ENCODE results near the gene TMEM74B.

Gene TMEM74B

GRCh38 chr20:1229541-1229940, 44.8 kb upstream of the TMEM74B start (continued):
- TF ChIP-seq, protein P1, sequence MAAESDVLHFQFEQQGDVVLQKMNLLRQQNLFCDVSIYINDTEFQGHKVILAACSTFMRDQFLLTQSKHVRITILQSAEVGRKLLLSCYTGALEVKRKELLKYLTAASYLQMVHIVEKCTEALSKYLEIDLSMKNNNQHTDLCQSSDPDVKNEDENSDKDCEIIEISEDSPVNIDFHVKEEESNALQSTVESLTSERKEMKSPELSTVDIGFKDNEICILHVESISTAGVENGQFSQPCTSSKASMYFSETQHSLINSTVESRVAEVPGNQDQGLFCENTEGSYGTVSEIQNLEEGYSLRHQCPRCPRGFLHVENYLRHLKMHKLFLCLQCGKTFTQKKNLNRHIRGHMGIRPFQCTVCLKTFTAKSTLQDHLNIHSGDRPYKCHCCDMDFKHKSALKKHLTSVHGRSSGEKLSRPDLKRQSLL (tag by site-specific recombination; IDR thresholded peaks at IDR 0.05), result no peak
- TF ChIP-seq, protein P2, sequence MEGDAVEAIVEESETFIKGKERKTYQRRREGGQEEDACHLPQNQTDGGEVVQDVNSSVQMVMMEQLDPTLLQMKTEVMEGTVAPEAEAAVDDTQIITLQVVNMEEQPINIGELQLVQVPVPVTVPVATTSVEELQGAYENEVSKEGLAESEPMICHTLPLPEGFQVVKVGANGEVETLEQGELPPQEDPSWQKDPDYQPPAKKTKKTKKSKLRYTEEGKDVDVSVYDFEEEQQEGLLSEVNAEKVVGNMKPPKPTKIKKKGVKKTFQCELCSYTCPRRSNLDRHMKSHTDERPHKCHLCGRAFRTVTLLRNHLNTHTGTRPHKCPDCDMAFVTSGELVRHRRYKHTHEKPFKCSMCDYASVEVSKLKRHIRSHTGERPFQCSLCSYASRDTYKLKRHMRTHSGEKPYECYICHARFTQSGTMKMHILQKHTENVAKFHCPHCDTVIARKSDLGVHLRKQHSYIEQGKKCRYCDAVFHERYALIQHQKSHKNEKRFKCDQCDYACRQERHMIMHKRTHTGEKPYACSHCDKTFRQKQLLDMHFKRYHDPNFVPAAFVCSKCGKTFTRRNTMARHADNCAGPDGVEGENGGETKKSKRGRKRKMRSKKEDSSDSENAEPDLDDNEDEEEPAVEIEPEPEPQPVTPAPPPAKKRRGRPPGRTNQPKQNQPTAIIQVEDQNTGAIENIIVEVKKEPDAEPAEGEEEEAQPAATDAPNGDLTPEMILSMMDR (tag by site-specific recombination; IDR thresholded peaks at IDR 0.05), result no peak

GRCh38 chr20:1225783-1226654, 41.2 kb upstream of the TMEM74B start, which contains the start of gene RAD21L1:
RAD21L1 (plus strand) TSS chr20:1226044; CDS start chr20:1228454, 2,410 bp downstream.
- ChIA-PET POLR2A (interaction anchor here (0.6 to 1.2 kb wide), 4 partner anchors 21 to 40 kb away, joined by 3 to 8 read pairs (median 3); partner anchors contain the start of genes C20orf202 and SNPH), CTCF (interaction anchor here (0.5 to 1.5 kb wide), 3 partner anchors 12 to 410 kb away, joined by 3 to 9 read pairs (median 3); no protein-coding TSS in a partner anchor)
- Histone ChIP-seq H3K36me3 (ENCODE audit: control insufficient read depth in 2 of 2, insufficient read depth in 1 of 2, low read length in 2 of 2) (no peaks in the 10 kb centered on the region), H3K4me1 (ENCODE audit: control insufficient read depth, insufficient read depth, low read length) (0 out of 2 replicates have a peak, but pooled peaks cover 2% of the 10 kb centered on the region), H3K4me3 (ENCODE audit: low read depth, low read length) (peak within 1 kb of the TSS; percentile 58), H3K27ac (ENCODE audit: extremely low read depth, low read depth, low read length) (peak within 1 kb of the TSS; percentile 62; the same call in 1 of the 2 replicates), H3K9me3 (ENCODE audit: control insufficient read depth, insufficient read depth, low read depth, low read length) (no peaks in the 10 kb centered on the region)
- TF ChIP-seq ZNF341 (tag by site-specific recombination; IDR thresholded peaks at IDR 0.05; ENCODE audit: low read depth) (peak; percentile 55; the same call in 1 of the 2 replicates), ZFHX2 (tag by site-specific recombination; conservative IDR thresholded peaks at IDR 0.05) (peak; percentile 72), ZNF398 (tag by site-specific recombination; IDR thresholded peaks at IDR 0.05) (peak; percentile 74), ZEB2 (tag by site-specific recombination; IDR thresholded peaks at IDR 0.05) (0 out of 2 replicates have a peak, but pooled peaks have one; percentile 54), HIC1 (tag by site-specific recombination; IDR thresholded peaks at IDR 0.05) (0 out of 2 replicates have a peak, but pooled peaks have one; percentile 20), ZNF513 (tag by site-specific recombination; IDR thresholded peaks at IDR 0.05) (no peak), ZNF768 (tag by site-specific recombination; IDR thresholded peaks at IDR 0.05) (no peak), ZNF596 (tag by site-specific recombination; IDR thresholded peaks at IDR 0.05) (no peak), ZNF600 (tag by site-specific recombination; IDR thresholded peaks at IDR 0.05) (0 out of 2 replicates have a peak, but pooled peaks have one; percentile 41), ZNF335 (tag by site-specific recombination; conservative IDR thresholded peaks at IDR 0.05) (peak; percentile 86), EGR2 (tag by site-specific recombination; IDR thresholded peaks at IDR 0.05; ENCODE audit: low read depth) (peak; percentile 19; the same call in 1 of the 2 replicates), ZNF626 (tag by site-specific recombination; IDR thresholded peaks at IDR 0.05) (no peak)
- TF ChIP-seq, protein P3, sequence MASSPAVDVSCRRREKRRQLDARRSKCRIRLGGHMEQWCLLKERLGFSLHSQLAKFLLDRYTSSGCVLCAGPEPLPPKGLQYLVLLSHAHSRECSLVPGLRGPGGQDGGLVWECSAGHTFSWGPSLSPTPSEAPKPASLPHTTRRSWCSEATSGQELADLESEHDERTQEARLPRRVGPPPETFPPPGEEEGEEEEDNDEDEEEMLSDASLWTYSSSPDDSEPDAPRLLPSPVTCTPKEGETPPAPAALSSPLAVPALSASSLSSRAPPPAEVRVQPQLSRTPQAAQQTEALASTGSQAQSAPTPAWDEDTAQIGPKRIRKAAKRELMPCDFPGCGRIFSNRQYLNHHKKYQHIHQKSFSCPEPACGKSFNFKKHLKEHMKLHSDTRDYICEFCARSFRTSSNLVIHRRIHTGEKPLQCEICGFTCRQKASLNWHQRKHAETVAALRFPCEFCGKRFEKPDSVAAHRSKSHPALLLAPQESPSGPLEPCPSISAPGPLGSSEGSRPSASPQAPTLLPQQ (tag by site-specific recombination; IDR thresholded peaks at IDR 0.05), result 0 out of 2 replicates have a peak, but pooled peaks have one; percentile 69
- TF ChIP-seq, protein P1 (tag by site-specific recombination; IDR thresholded peaks at IDR 0.05), result no peak
- TF ChIP-seq, protein P4, sequence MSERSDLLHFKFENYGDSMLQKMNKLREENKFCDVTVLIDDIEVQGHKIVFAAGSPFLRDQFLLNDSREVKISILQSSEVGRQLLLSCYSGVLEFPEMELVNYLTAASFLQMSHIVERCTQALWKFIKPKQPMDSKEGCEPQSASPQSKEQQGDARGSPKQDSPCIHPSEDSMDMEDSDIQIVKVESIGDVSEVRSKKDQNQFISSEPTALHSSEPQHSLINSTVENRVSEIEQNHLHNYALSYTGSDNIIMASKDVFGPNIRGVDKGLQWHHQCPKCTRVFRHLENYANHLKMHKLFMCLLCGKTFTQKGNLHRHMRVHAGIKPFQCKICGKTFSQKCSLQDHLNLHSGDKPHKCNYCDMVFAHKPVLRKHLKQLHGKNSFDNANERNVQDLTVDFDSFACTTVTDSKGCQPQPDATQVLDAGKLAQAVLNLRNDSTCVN (tag by site-specific recombination; optimal IDR thresholded peaks at IDR 0.05), result peak; percentile 48
- TF ChIP-seq, protein P2 (tag by site-specific recombination; IDR thresholded peaks at IDR 0.05), result 0 out of 2 replicates have a peak, but pooled peaks have one; percentile 8
